Suprapubic skin (tissue), 4 donors: ENCODE data around the gene FRMD3. TPM values are rescaled to one million over a fixed set of nuclear protein-coding genes. Genes with fewer than 3 reads are reported as not detected.

Experiments
- DNase-seq, 2 donors: peaks; one replicate each; pipeline ENCODE4 v3.0.0-alpha.2; 2019; ENCODE audit warnings: low spot score in 2 of 2
- H3K27ac ChIP-seq: fragments of 200-600 bp; sonication (generic); one replicate; pipeline ENCODE4 v1.5.1; 2019
- H3K27me3 ChIP-seq: fragments of 200-600 bp; sonication (generic); one replicate; pipeline ENCODE4 v1.5.1; 2019
- H3K36me3 ChIP-seq: fragments of 200-600 bp; sonication (generic); one replicate; pipeline ENCODE4 v1.5.1; 2019
- H3K4me1 ChIP-seq: fragments of 200-600 bp; sonication (generic); one replicate; pipeline ENCODE4 v1.5.1; 2019
- H3K4me3 ChIP-seq: fragments of 200-600 bp; sonication (generic); one replicate; pipeline ENCODE4 v1.5.1; 2019; ENCODE audit warnings: mild to moderate bottlenecking
- H3K9me3 ChIP-seq: fragments of 200-600 bp; sonication (generic); one replicate; pipeline ENCODE4 v1.5.1; 2019
- EP300 ChIP-seq: sonication (generic); formaldehyde crosslinking; IDR thresholded peaks from one replicate; pipeline ENCODE4 v1.6.1; 2017; ENCODE audit warnings: antibody characterized with exemption
- POLR2A ChIP-seq, 2 donors: fragments of 450-650 bp; IDR thresholded peaks; one replicate each; pipeline ENCODE4 v1.6.1; 2017; ENCODE audit warnings: antibody characterized with exemption in 2 of 2, mild to moderate bottlenecking in 2 of 2, moderate library complexity in 2 of 2
- POLR2AphosphoS5 ChIP-seq, 3 donors: sonication (generic); formaldehyde crosslinking; IDR thresholded peaks; one replicate each; pipeline ENCODE4 v1.6.1; 2017; ENCODE audit warnings: antibody characterized with exemption in 3 of 3
- WGBS: methylation state at CpG from one replicate; pipeline ENCODE4 v1.1.5; 2018; 5-methylcytosine and 5-hydroxymethylcytosine counted together
- total RNA-seq, 4 donors: library from RNA; depleted of rRNA; stranded (reverse); fragments of >200 nt; gene quantifications; one replicate each; pipeline ENCODE4 v1.1.0, GENCODE V29; 2016
- TF ChIP-seq, protein P1 (sequence below), 2 donors: fragments of 200-600 bp in 1 of 2; fragments of 450-650 bp in 1 of 2; sonication (generic) in 1 of 2; IDR thresholded peaks; one replicate each; pipeline ENCODE4 v1.5.1; 2016 to 2019; ENCODE audit warnings: antibody characterized with exemption in 2 of 2, mild to moderate bottlenecking in 1 of 2, moderate library complexity in 1 of 2

Gene FRMD3
- total RNA-seq, 4 donors from 2014 or later, result 2.8 to 7.0 (median 5.2) TPM

DNA sequence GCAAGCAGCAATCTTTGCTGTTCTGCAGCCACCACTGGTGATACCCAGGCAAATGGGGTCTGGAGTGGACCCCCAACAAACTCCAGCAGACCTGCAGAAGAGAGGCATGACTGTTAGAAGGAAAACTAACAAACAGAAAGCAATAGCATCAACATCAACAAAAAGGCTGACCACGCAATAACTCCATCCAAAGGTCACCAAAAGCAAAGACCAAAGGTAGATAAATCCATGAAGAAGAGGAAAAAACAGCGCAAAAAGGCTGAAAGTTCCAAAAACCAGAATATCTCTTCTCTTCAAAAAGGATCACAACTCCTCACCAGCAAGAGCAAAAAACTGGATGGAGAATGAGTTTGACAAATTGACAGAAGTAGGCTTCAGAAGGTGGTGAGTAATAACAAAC is 23.4 kb downstream of the FRMD3 start:
- WGBS, result 95% methylated on average over 2 of the region's 2 CpGs

GRCh38 chr9:83512621-83513020 is 25.6 kb downstream of the FRMD3 start:
- H3K4me1 ChIP-seq, result no peaks in the 10 kb centered on the region
- no peaks in the 10 kb centered on the region for H3K27me3 ChIP-seq
- DNase-seq, result no peak
- 81% methylated on average over 3 of the region's 3 CpGs for WGBS
- no peaks in the 10 kb centered on the region for H3K36me3 ChIP-seq
- no peak overlapping the region for H3K27ac ChIP-seq
- TF ChIP-seq POLR2AphosphoS5 (IDR thresholded peaks at IDR 0.05) (no peak), POLR2A (IDR thresholded peaks at IDR 0.05) (no peak), EP300 (no peak)
- TF ChIP-seq, protein P1, sequence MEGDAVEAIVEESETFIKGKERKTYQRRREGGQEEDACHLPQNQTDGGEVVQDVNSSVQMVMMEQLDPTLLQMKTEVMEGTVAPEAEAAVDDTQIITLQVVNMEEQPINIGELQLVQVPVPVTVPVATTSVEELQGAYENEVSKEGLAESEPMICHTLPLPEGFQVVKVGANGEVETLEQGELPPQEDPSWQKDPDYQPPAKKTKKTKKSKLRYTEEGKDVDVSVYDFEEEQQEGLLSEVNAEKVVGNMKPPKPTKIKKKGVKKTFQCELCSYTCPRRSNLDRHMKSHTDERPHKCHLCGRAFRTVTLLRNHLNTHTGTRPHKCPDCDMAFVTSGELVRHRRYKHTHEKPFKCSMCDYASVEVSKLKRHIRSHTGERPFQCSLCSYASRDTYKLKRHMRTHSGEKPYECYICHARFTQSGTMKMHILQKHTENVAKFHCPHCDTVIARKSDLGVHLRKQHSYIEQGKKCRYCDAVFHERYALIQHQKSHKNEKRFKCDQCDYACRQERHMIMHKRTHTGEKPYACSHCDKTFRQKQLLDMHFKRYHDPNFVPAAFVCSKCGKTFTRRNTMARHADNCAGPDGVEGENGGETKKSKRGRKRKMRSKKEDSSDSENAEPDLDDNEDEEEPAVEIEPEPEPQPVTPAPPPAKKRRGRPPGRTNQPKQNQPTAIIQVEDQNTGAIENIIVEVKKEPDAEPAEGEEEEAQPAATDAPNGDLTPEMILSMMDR (IDR thresholded peaks at IDR 0.05), result no peak
- no peak overlapping the region for H3K4me3 ChIP-seq
- no peaks in the 10 kb centered on the region for H3K9me3 ChIP-seq

More for the DNA sequence above, 23.4 kb downstream of the FRMD3 start:
- Histone ChIP-seq H3K36me3 (no peaks in the 10 kb centered on the region), H3K27ac (no peak overlapping the region), H3K9me3 (no peaks in the 10 kb centered on the region), H3K4me1 (no peaks in the 10 kb centered on the region), H3K4me3 (no peak overlapping the region), H3K27me3 (no peaks in the 10 kb centered on the region)
- no peak for TF ChIP-seq POLR2AphosphoS5 (IDR thresholded peaks at IDR 0.05)
- TF ChIP-seq EP300, result no peak
- TF ChIP-seq, protein P1 (IDR thresholded peaks at IDR 0.05), result no peak
- TF ChIP-seq POLR2A (IDR thresholded peaks at IDR 0.05), result no peak
- no peak for DNase-seq

GRCh38 chr9:83511051-83511450 is 27.1 kb downstream of the FRMD3 start:
- H3K4me3 ChIP-seq, result no peak overlapping the region
- TF ChIP-seq POLR2AphosphoS5 (IDR thresholded peaks at IDR 0.05), result no peak
- TF ChIP-seq EP300, result no peak
- no peak for TF ChIP-seq POLR2A (IDR thresholded peaks at IDR 0.05)
- TF ChIP-seq, protein P1 (IDR thresholded peaks at IDR 0.05), result no peak
- H3K36me3 ChIP-seq, result no peaks in the 10 kb centered on the region
- 70% methylated on average over 1 of the region's 1 CpG for WGBS
- no peaks in the 10 kb centered on the region for H3K4me1 ChIP-seq
- no peak overlapping the region for H3K27ac ChIP-seq
- H3K9me3 ChIP-seq, result no peaks in the 10 kb centered on the region
- no peak for DNase-seq
- H3K27me3 ChIP-seq, result no peaks in the 10 kb centered on the region

DNA sequence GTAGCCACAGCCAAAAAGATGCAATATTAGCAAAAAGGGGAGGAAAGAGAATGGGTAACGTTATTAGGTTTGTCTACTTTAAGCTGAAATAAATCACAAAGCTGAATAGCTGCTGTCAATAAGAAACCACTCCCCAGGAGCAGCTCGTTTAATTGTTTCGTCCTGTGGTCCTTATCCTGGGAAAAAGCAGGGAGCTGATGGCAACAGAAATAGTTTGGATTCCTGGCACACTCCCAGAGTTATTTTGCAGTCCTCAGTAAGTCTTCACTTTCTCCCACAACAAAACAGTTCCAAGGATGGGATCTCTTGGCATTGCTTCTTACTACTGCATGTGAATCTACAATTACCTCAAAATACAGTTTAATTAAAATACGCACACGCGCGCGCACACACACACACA is 28.8 kb downstream of the FRMD3 start:
- no peak for DNase-seq
- Histone ChIP-seq H3K4me1 (no peaks in the 10 kb centered on the region), H3K27me3 (no peaks in the 10 kb centered on the region), H3K4me3 (no peak overlapping the region), H3K27ac (no peak overlapping the region), H3K36me3 (no peaks in the 10 kb centered on the region), H3K9me3 (no peaks in the 10 kb centered on the region)
- TF ChIP-seq, protein P1 (IDR thresholded peaks at IDR 0.05), result no peak
- TF ChIP-seq EP300, result no peak
- TF ChIP-seq POLR2A (IDR thresholded peaks at IDR 0.05), result no peak
- no peak for TF ChIP-seq POLR2AphosphoS5 (IDR thresholded peaks at IDR 0.05)
- WGBS, result 57% methylated on average over 8 of the region's 8 CpGs

DNA sequence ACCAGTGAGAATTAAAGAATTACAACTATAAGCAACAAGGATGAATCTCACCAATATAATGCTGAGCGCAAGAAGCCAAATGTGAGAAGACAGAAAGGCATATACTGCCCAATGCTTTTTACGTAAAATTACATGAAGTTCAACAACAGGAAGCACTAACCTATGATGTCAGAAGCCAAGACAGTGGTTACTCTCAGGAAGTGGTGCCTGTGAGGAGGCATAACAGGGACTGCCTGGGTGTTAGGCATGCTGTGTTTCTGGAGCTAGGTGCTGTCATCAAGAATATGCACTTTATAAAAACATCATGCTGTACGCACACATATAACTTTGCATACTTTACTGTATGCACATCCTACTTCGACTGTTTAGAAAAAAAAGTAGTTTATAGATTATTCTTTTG is 30.1 kb downstream of the FRMD3 start:
- DNase-seq, result no peak
- Histone ChIP-seq H3K9me3 (no peaks in the 10 kb centered on the region), H3K4me3 (no peak overlapping the region), H3K36me3 (no peaks in the 10 kb centered on the region), H3K27ac (no peak overlapping the region), H3K4me1 (no peaks in the 10 kb centered on the region), H3K27me3 (no peaks in the 10 kb centered on the region)
- WGBS, result 90% methylated on average over 4 of the region's 4 CpGs
- TF ChIP-seq POLR2AphosphoS5 (IDR thresholded peaks at IDR 0.05) (no peak), POLR2A (IDR thresholded peaks at IDR 0.05) (no peak), EP300 (no peak)
- TF ChIP-seq, protein P1 (IDR thresholded peaks at IDR 0.05), result no peak
